ENCODE measurements around the gene STK32C.

DNA sequence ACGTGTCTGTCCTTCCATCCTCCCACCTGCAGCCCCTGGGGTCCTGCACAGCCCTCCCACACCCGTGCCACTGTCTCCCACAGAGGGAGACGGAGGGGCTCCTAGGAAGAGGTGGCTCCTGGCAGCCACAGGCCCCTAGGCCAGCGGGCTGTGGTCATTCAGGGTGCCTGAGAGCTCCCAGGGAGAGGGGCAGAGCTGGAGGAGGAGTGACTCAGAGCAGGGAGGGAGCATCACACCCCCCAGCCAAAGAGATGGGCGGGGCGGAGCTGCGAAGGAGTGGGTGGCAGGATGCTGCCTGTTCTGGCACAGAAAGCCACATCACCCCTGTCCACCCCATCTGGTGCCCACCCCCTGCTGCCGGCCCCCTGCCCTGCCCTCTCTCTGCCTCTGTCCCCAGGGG lies 50.5 kb downstream of the STK32C start:
- no peak for TF ChIP-seq EZH2phosphoT487 (IDR thresholded peaks at IDR 0.05; ENCODE audit: insufficient read depth, low read depth)
- TF ChIP-seq EZH2 (IDR thresholded peaks at IDR 0.05; ENCODE audit: insufficient read depth, poor library complexity, severe bottlenecking): no peak

Data from GM23248 (cell line).